Activated CD8-positive, alpha-beta memory T cell treated with anti-CD3 and anti-CD28 coated beads, Interleukin-2, amount 50 U/mL, for 48 hours (primary cell): Measurements from ENCODE around the gene IFNA10.
"Not testable (repeated sequence)": the region's sequence is repeated elsewhere in the genome, so short reads cannot be mapped to it uniquely, and the experiment has no call there.

Experiments used
- DNase-seq: peaks from one replicate; pipeline ENCODE4 v3.0.0-alpha.2; 2020

The IFNA10 gene

GRCh38 chr9:21207043-21207442 lies at the start of gene IFNA10:
TSS of gene IFNA10 (minus strand) at chr9:21207143. CDS start at chr9:21207097, 46 bp downstream.
- DNase-seq = not testable (repeated sequence)

- no peak for DNase-seq
Measured at GRCh38 chr9:21255538-21256212, 48.7 kb upstream of the IFNA10 start.

GRCh38 chr9:21252721-21253547 lies 46.0 kb upstream of the IFNA10 start:
- no peak for DNase-seq

- no peak for DNase-seq
Measured at GRCh38 chr9:21251638-21252037, 44.7 kb upstream of the IFNA10 start.

- DNase-seq = no peak
Measured at GRCh38 chr9:21251190-21251589, 44.2 kb upstream of the IFNA10 start.

GRCh38 chr9:21244836-21245235 lies 37.9 kb upstream of the IFNA10 start:
- DNase-seq = no peak

- no peak for DNase-seq
Measured at GRCh38 chr9:21239911-21240310, 33.0 kb upstream of the IFNA10 start, which contains the start of gene IFNA14. TSS of gene IFNA14 (minus strand) at chr9:21240005. CDS start at chr9:21239935, 70 bp downstream.

- not testable (repeated sequence) for DNase-seq
Measured at GRCh38 chr9:21236360-21236714, 29.4 kb upstream of the IFNA10 start.

- DNase-seq = not testable (repeated sequence)
Measured at GRCh38 chr9:21235468-21236359, 28.8 kb upstream of the IFNA10 start.

- no peak for DNase-seq
Measured at GRCh38 chr9:21234153-21234687, 27.3 kb upstream of the IFNA10 start.

- DNase-seq = no peak
Measured at GRCh38 chr9:21233258-21233657, 26.3 kb upstream of the IFNA10 start.

- no peak for DNase-seq
Measured at GRCh38 chr9:21228122-21228521, 21.2 kb upstream of the IFNA10 start, which contains the start of gene IFNA17. TSS of gene IFNA17 (minus strand) at chr9:21228222. CDS start at chr9:21228173, 49 bp downstream.

GRCh38 chr9:21217211-21217610 lies 10.3 kb upstream of the IFNA10 start, which contains the start of gene IFNA16:
TSS of gene IFNA16 (minus strand) at chr9:21217311. CDS start at chr9:21217305, 6 bp downstream.
- not testable (repeated sequence) for DNase-seq

- DNase-seq = not testable (repeated sequence)
Measured at GRCh38 chr9:21213411-21214326, 6.7 kb upstream of the IFNA10 start.

- DNase-seq = not testable (repeated sequence)
Measured at GRCh38 chr9:21212160-21212559, 5.2 kb upstream of the IFNA10 start.

GRCh38 chr9:21210782-21211181 lies 3.8 kb upstream of the IFNA10 start:
- not testable (repeated sequence) for DNase-seq

- DNase-seq = peak; percentile 34
Measured at GRCh38 chr9:21210311-21210710, 3.4 kb upstream of the IFNA10 start.

- no peak for DNase-seq
Measured at GRCh38 chr9:21205204-21205603, 1.7 kb downstream of the IFNA10 start.

GRCh38 chr9:21202105-21202504 lies 4.8 kb downstream of the IFNA10 start, which contains the start of gene IFNA7:
TSS of gene IFNA7 (minus strand) at chr9:21202205. CDS start at chr9:21202165, 40 bp downstream.
- DNase-seq = peak; percentile 41

GRCh38 chr9:21194867-21195776 lies 11.8 kb downstream of the IFNA10 start:
- not testable (repeated sequence) for DNase-seq
